ENCODE measurements around the gene ISG15. TPM values are rescaled to one million over a fixed set of nuclear protein-coding genes. Genes with fewer than 3 reads are reported as not detected.
A peak's percentile ranks its signal among the peaks of the same experiment; 100 is the strongest.

Gene ISG15
- total RNA-seq (10 to 100 TPM; 23.3 to 93.8 (median 51.0) TPM), polyA plus RNA-seq (100 to 1,000 TPM; 131 to 230 (median 163) TPM)
- long read RNA-seq, donor 1, transcript ISG15-201 (2 exons, 711 nt), result major isoform, 67 of 67 reads
- long read RNA-seq, donor 1, partial matches to known transcripts, result 0 of 67 reads
- long read RNA-seq, donor 1, other reads (novel, unspliced or antisense), result 0 of 67 reads
- long read RNA-seq, donor 2, transcript ISG15-201 (2 exons, 711 nt), result major isoform, 33 of 33 reads
- long read RNA-seq, donor 2, partial matches to known transcripts, result 0 of 33 reads
- long read RNA-seq, donor 2, other reads (novel, unspliced or antisense), result 0 of 33 reads

GRCh38 chr1:1013105-1013921 is at the start of gene ISG15:
TSS of gene ISG15 (plus strand) at chr1:1013497. CDS start at chr1:1013574, 77 bp downstream.
- intact Hi-C loops (cut with DNase I; ENCODE audit: low total_unique reads), result no loop called here
- H3K36me3 ChIP-seq, result no peaks in the 10 kb centered on the region
- 3 to 12% (median 3%) methylated on average over 27 to 30 of the region's 30 CpGs for WGBS, 5 donors
- no peaks in the 10 kb centered on the region for H3K27me3 ChIP-seq (replicated peaks in 1 of 7)
- peak; percentile 98 for DNase-seq
- no peaks in the 10 kb centered on the region for H3K9me3 ChIP-seq
- H3K4me1 ChIP-seq, result peaks cover 0 to 35% (median 29%) of the 10 kb centered on the region in 6 donors
- H3K27ac ChIP-seq, result peak within 1 kb of the TSS; percentile 77 to 98 (median 92)
- TF ChIP-seq, protein P1, sequence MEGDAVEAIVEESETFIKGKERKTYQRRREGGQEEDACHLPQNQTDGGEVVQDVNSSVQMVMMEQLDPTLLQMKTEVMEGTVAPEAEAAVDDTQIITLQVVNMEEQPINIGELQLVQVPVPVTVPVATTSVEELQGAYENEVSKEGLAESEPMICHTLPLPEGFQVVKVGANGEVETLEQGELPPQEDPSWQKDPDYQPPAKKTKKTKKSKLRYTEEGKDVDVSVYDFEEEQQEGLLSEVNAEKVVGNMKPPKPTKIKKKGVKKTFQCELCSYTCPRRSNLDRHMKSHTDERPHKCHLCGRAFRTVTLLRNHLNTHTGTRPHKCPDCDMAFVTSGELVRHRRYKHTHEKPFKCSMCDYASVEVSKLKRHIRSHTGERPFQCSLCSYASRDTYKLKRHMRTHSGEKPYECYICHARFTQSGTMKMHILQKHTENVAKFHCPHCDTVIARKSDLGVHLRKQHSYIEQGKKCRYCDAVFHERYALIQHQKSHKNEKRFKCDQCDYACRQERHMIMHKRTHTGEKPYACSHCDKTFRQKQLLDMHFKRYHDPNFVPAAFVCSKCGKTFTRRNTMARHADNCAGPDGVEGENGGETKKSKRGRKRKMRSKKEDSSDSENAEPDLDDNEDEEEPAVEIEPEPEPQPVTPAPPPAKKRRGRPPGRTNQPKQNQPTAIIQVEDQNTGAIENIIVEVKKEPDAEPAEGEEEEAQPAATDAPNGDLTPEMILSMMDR (IDR thresholded peaks at IDR 0.05 in 8 of 11, conservative IDR thresholded peaks at IDR 0.05 in 3 of 11), result peak in 2 of 11 experiments; percentile 10 to 30
- TF ChIP-seq POLR2AphosphoS5 (IDR thresholded peaks at IDR 0.05) (peak; percentile 95 to 99 (median 96)), POLR2A (IDR thresholded peaks at IDR 0.05) (peak in 2 of 3 donors; percentile 55 to 85)
- peak within 1 kb of the TSS; percentile 41 to 75 (median 50) for H3K4me3 ChIP-seq

DNA sequence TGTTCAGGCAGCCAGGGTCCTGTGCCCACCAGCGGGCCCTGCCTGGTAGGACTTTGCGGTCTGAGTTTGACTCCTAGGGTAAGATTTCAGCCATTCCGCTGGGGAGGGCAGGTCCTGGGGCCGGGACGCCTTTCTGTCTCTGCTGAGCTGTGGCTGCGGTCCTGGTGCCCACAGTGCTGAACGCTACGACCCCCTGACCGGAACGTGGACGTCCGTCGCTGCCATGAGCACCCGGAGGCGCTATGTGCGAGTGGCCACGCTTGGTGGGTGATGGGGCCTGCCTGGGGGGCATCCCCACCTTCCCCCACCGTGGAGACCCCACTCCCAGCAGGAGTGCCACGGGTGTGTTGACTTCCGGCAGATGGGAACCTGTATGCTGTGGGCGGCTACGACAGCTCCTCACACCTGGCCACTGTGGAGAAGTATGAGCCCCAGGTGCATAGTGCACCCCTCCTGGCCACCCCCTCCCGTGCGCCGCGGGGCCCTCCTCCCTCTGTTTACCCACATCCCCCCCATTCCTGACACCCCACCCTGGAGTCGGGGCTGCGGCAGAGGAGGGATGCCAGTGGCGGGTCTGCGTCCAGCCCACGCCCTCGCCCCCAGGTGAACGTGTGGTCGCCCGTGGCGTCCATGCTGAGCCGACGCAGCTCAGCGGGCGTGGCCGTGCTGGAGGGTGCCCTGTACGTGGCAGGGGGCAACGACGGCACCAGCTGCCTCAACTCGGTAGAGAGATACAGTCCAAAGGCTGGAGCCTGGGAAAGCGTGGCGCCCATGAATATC is 49.4 kb upstream of the ISG15 start:
- no peaks in the 10 kb centered on the region for H3K9me3 ChIP-seq
- intact Hi-C loops (cut with DNase I; ENCODE audit: low total_unique reads), result no loop called here
- no peak overlapping the region for H3K27ac ChIP-seq
- TF ChIP-seq POLR2A (IDR thresholded peaks at IDR 0.05) (no peak), POLR2AphosphoS5 (IDR thresholded peaks at IDR 0.05) (no peak)
- TF ChIP-seq, protein P1 (IDR thresholded peaks at IDR 0.05 in 8 of 11, conservative IDR thresholded peaks at IDR 0.05 in 3 of 11), result no peak
- peaks cover 18 to 63% (median 38%) of the 10 kb centered on the region in 6 donors for H3K4me1 ChIP-seq
- H3K27me3 ChIP-seq (replicated peaks in 1 of 7), result peaks cover 0 to 46% (median 0%) of the 10 kb centered on the region in 7 donors
- no peak overlapping the region for H3K4me3 ChIP-seq
- 91 to 95% (median 94%) methylated on average over 32 to 47 of the region's 47 CpGs for WGBS, 5 donors
- peaks cover 0 to 34% (median 6%) of the 10 kb centered on the region in 6 donors for H3K36me3 ChIP-seq
- DNase-seq, result no peak

- Histone ChIP-seq H3K4me1 (peaks cover 14 to 55% (median 30%) of the 10 kb centered on the region in 6 donors), H3K36me3 (peaks cover 0 to 34% (median 6%) of the 10 kb centered on the region in 6 donors), H3K4me3 (no peak overlapping the region), H3K27ac (no peak overlapping the region), H3K9me3 (no peaks in the 10 kb centered on the region), H3K27me3 (replicated peaks in 1 of 7) (peaks cover 0 to 49% (median 0%) of the 10 kb centered on the region in 7 donors)
- WGBS, 5 donors, result 88 to 95% (median 93%) methylated on average over 34 to 42 of the region's 51 CpGs
- intact Hi-C loops (cut with DNase I; ENCODE audit: low total_unique reads), result no loop called here
- peak in 1 of 3 donors; percentile 12 for TF ChIP-seq POLR2AphosphoS5 (IDR thresholded peaks at IDR 0.05)
- TF ChIP-seq POLR2A (IDR thresholded peaks at IDR 0.05), result no peak
- DNase-seq, result no peak
Measured at GRCh38 chr1:964691-965525, 48.4 kb upstream of the ISG15 start.
